ENCODE data around the gene FBXL2.

FBXL2 gene

DNA sequence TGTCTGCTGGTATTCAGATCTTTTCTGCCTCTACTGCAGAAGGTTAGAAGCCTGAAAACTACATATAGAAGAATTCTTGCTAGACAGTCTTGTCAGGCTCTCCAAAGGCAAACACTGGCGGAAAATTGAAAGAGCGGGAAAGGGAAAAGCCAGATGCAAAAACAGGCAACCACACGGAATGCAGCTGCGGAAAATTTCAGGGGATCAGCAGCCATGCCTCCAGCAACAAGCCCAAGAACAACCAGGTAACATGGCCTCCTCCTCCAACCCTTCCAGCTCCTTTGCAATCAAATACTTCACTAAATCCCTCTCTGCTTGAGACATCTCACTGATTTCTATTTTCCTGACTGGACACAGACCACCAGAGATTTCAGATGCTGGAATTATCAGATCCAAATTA is 153.3 kb downstream of the FBXL2 start:
- no peak for DNase-seq

DNA sequence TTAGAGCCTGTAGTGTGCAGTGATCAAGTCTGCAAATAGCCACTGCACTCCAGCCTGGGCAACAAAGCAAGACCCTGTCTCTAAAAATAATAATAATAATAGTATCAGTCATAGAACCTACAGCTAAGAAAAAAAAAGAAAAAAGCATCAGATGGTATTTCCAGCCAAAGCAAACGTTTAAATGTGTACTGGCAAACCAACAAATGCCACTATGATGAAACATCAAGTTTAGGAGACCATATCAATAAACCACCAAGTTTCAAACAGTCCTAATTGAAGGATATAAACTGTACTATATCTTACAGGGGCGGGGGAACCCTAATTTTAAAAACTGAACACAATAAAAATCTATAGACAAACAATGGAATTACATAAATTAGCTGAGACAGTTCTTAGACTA is 156.6 kb downstream of the FBXL2 start:
- DNase-seq = no peak
